ENCODE results near the gene OLIG2.

- no peak for TF ChIP-seq YY1 (IDR thresholded peaks at IDR 0.05; ENCODE audit: insufficient read depth, insufficient read length)
- TF ChIP-seq ZNF274 (IDR thresholded peaks at IDR 0.05; ENCODE audit: low read depth, low read length) = no peak
- no peak for TF ChIP-seq SUZ12 (IDR thresholded peaks at IDR 0.05; ENCODE audit: extremely low read depth, insufficient read depth, insufficient read length)
Observed at GRCh38 chr21:33046455-33046854, 20.7 kb downstream of the OLIG2 start.

Data from NT2/D1 (cell line).